Measurements from ENCODE around the gene ARHGEF25. TPM values are rescaled to one million over a fixed set of nuclear protein-coding genes. Genes with fewer than 3 reads are reported as not detected.
"Not testable (repeated sequence)": the region's sequence is repeated elsewhere in the genome, so short reads cannot be mapped to it uniquely, and the experiment has no call there.

ARHGEF25 gene
- total RNA-seq, 1 experiment from 2014 or later: 12.9 TPM

DNA sequence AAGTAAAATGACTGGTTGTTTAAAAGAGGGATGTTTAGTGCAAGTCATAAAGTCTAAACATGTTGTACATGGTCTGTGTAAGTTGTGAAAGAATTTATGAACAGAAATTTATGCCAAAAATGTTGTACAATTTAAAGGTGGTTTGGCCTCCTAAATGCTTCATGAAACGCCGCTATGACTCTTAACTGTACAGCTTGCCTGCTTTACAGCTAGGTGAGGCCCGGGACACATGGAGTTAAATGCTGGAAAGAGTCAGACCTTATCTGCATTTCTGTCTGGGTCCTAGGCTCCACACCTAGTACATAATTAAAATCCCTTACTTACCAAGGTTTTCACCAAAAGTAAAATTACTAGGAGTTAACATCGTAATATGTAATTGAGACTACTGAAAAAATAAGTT lies 50.1 kb downstream of the ARHGEF25 start:
- no peak overlapping the region for H3K4me2 ChIP-seq
- POLR2A ChIA-PET (ENCODE audit: unreplicated experiment): no interaction called here
- no peaks in the 10 kb centered on the region for H3K4me1 ChIP-seq (replicated peaks; ENCODE audit: insufficient read depth)
- no peaks in the 10 kb centered on the region for H3K79me2 ChIP-seq (ENCODE audit: low read depth)
- no TSS peak for BruUV-seq (replicated peaks)
- no peaks in the 10 kb centered on the region for H3K9me2 ChIP-seq (ENCODE audit: insufficient read depth)
- H3K36me3 ChIP-seq (ENCODE audit: low read depth): no peaks in the 10 kb centered on the region
- DNase-seq: no peak
- no peaks in the 10 kb centered on the region for H3F3A ChIP-seq (ENCODE audit: insufficient read depth, low read depth)
- H2AFZ ChIP-seq: no peak overlapping the region
- no peak overlapping the region for H3K27ac ChIP-seq
- H3K9me3 ChIP-seq (ENCODE audit: insufficient read depth, low read depth): peaks cover 21% of the 10 kb centered on the region
- CTCF ChIA-PET: no interaction called here
- H3K4me3 ChIP-seq: no peak overlapping the region
- no peak for TF ChIP-seq CTCF (conservative IDR thresholded peaks at IDR 0.05)
- no peak for TF ChIP-seq EZH2 (IDR thresholded peaks at IDR 0.05; ENCODE audit: low read depth)
- peaks cover 32% of the 10 kb centered on the region; the same call in 1 of the 2 replicates for H3K27me3 ChIP-seq (ENCODE audit: insufficient read depth, low read depth)
- no peaks in the 10 kb centered on the region for H4K20me1 ChIP-seq (ENCODE audit: insufficient read depth)
- intact Hi-C loops (cut with micrococcal nuclease; ENCODE audit: unreplicated experiment): no loop called here

DNA sequence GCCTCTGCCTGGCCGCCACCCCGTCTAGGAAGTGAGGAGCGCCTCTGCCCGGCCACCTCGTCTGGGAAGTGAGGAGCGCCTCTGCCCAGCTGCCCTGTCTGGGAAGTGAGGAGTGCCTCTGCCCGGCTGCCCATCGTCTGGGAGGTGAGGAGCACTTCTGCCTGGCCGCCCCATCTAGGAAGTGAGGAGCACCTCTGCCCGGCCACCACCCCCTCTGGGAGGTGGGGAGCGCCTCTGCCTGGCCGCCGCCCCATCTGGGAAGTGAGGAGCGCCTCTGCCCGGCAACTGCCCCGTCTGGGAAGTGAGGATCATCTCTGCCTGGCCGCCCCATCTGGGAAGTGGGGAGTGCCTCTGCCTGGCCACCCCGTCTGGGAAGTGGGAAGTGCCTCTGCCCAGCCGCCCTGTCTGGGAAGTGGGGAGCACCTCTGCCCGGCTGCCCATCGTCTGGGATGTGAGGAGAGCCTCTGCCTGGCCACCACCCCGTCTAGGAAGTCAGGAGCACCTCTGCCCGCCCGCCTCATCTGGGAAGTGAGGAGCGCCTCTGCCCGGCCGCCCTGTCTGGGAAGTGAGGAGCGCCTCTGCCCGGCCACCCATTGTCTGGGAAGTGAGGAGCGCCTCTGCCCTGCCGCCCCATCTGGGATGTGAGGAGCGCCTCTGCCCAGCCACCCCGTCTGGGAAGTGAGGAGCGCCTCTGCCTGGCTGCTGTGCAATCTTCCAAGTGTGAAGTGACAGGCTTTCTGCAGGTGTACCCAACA lies 54.0 kb downstream of the ARHGEF25 start:
- H3K4me1 ChIP-seq (replicated peaks; ENCODE audit: insufficient read depth); intact Hi-C loops (cut with micrococcal nuclease; ENCODE audit: unreplicated experiment); H3K27ac ChIP-seq; H3F3A ChIP-seq (ENCODE audit: insufficient read depth, low read depth); H4K20me1 ChIP-seq (ENCODE audit: insufficient read depth); DNase-seq; H2AFZ ChIP-seq; BruUV-seq (replicated peaks); H3K79me2 ChIP-seq (ENCODE audit: low read depth); POLR2A ChIA-PET (ENCODE audit: unreplicated experiment); H3K4me3 ChIP-seq; H3K9me2 ChIP-seq (ENCODE audit: insufficient read depth); H3K4me2 ChIP-seq; CTCF ChIA-PET; H3K36me3 ChIP-seq (ENCODE audit: low read depth): not testable (repeated sequence)
- peaks cover 45% of the 10 kb centered on the region; the same call in 1 of the 2 replicates for H3K27me3 ChIP-seq (ENCODE audit: insufficient read depth, low read depth)
- peaks cover 21% of the 10 kb centered on the region for H3K9me3 ChIP-seq (ENCODE audit: insufficient read depth, low read depth)

Other genes with a start within 250 kb of the ARHGEF25 start
- 54.4 and 65.1 TPM in 2 replicates for gene R3HDM2, start 180.4 kb upstream of the ARHGEF25 start, total RNA-seq (2021)
- 0.35 TPM in 1 of 2 replicates, not detected in the other for gene INHBC, start 176.7 kb upstream of the ARHGEF25 start, total RNA-seq (2021)
- 0.73 and 0.90 TPM in 2 replicates for gene INHBE, start 156.1 kb upstream of the ARHGEF25 start, total RNA-seq (2021)
- gene GLI1, start 151.7 kb upstream of the ARHGEF25 start, total RNA-seq (2021): not detected in 2 replicates
- not detected in 2 replicates for gene ARHGAP9, start 131.6 kb upstream of the ARHGEF25 start, total RNA-seq (2021)
- 307 and 366 TPM in 2 replicates for gene MARS1, start 123.4 kb upstream of the ARHGEF25 start, total RNA-seq (2021)
- gene DDIT3, start 90.9 kb upstream of the ARHGEF25 start, total RNA-seq (2021): 15.6 and 17.3 TPM in 2 replicates
- 47.3 and 78.4 TPM in 2 replicates for gene MBD6, start 88.6 kb upstream of the ARHGEF25 start, total RNA-seq (2021)
- 93.4 and 105 TPM in 2 replicates for gene DCTN2, start 64.2 kb upstream of the ARHGEF25 start, total RNA-seq (2021)
- 0.07 TPM in 1 of 2 replicates, not detected in the other for gene KIF5A, start 61.4 kb upstream of the ARHGEF25 start, total RNA-seq (2021)
- 47.7 and 48.7 TPM in 2 replicates for gene PIP4K2C, start 20.2 kb upstream of the ARHGEF25 start, total RNA-seq (2021)
- gene DTX3, start 6.6 kb upstream of the ARHGEF25 start, total RNA-seq (2021): 16.2 and 18.1 TPM in 2 replicates
- gene B4GALNT1, start 21.8 kb downstream of the ARHGEF25 start, total RNA-seq (2021): 15.0 and 17.9 TPM in 2 replicates
- 96.7 and 108 TPM in 2 replicates for gene OS9, start 82.7 kb downstream of the ARHGEF25 start, total RNA-seq (2021)
- gene AGAP2, start 127.3 kb downstream of the ARHGEF25 start, total RNA-seq (2021): 0.40 and 0.50 TPM in 2 replicates
- 18.2 and 22.5 TPM in 2 replicates for gene TSPAN31, start 133.6 kb downstream of the ARHGEF25 start, total RNA-seq (2021)
- gene CDK4, start 140.9 kb downstream of the ARHGEF25 start, total RNA-seq (2021): 156 and 194 TPM in 2 replicates
- gene MARCHF9, start 143.7 kb downstream of the ARHGEF25 start, total RNA-seq (2021): 18.9 and 21.2 TPM in 2 replicates
- gene CYP27B1, start 155.6 kb downstream of the ARHGEF25 start, total RNA-seq (2021): 1.6 and 1.8 TPM in 2 replicates
- 15.8 and 17.9 TPM in 2 replicates for gene METTL1, start 160.7 kb downstream of the ARHGEF25 start, total RNA-seq (2021)
- 13.1 and 17.8 TPM in 2 replicates for gene EEF1AKMT3, start 161.2 kb downstream of the ARHGEF25 start, total RNA-seq (2021)
- gene TSFM, start 171.4 kb downstream of the ARHGEF25 start, total RNA-seq (2021): 38.1 and 44.8 TPM in 2 replicates
- 1.6 and 3.0 TPM in 2 replicates for gene AVIL, start 207.3 kb downstream of the ARHGEF25 start, total RNA-seq (2021)
- gene CTDSP2, start 235.3 kb downstream of the ARHGEF25 start, total RNA-seq (2021): 102 and 107 TPM in 2 replicates

Data from PC-9 (cell line).